NCI-H1436 treated with DMSO at 0.1 percent for 48 hours (cell line): ENCODE results near the gene CST9.

Experiments used
- DNase-seq: peaks from one replicate; lab custom pipeline; 2025; lab: John Stamatoyannopoulos, UW

Gene CST9

DNA sequence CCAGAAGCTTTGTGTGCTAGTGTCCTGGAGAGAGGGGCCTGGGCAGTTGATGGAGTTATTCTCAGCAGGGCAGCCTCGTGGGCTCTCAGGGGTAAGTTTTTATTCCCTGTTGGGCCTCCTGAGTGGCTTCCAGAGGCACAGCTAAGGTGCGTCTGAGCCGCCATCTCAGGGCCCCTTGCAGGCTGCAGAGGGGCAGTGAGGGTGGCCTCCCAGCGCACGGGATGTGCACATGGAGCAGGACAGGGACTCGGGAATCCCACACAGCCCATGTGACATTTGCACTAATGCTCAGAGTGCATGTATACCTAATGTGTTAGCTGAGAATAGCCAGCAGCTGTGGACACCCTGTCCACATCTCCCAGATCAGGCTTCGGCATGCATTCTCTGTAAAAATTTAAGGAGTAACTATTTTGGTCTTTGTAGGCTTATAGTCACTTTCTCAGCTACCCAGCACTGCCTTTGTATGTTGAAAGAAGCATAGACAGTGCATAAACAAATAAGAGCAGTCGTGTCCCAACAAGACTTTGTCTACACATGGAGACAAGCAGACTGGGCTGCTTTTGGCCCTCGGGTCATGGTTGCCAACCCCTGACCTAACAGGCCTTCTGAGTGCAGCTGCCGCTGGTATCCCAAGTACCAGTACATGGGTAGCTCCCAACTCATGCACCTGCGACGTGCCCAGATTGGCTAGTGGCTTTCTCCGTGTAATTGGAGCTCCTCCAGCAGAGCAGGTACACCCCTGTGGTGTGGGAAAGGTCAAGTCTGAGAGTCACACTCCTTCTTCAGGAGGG is 18.8 kb downstream of the CST9 start:
- no peak for DNase-seq

DNA sequence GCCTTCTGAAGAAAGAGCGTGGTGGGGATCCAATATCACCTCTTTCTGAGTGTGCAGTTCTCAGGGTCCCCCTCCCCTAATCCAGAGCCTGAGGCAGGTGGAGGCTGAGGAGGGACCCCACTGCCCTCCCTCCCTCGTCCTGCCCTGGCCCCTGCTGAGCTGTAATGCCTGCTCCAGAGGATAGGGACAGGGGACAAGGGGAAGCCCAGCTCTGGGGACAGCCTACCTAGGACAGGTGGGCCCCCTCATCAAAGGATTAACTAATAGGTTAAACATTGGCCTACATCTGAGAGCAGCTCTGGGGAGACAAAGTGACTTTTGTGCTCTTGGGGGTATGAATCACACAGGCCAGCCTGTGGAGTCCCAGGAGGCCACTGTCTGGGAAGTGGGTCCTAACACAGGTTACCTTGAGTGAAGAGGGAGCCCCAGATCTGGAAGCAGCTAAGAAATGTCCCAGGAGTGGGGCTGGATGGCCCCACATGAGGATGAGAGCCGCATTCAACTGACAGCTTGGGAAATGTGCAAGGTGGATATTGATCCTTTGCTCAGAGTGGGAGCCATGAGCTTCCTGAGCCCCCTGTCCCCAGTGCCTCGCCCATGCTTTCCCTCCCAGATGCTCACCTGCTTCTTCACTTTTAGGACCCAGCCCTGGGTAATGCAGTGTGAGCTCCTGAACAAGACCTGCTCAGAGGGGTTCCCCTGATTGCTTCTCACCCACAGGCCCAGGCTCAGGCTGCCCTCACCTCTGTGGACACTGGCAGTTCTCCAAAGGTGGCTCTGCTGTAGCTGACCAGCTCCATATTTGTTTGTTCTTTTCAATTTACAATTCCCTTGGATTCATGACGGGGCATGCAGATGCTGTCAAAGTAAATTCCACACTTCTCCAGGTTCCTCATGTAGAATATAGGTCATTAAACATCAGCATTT is 19.6 kb downstream of the CST9 start:
- DNase-seq = no peak

GRCh38 chr20:23585449-23585807 is 20.3 kb downstream of the CST9 start:
- DNase-seq = no peak

GRCh38 chr20:23584434-23585199 is 21.1 kb downstream of the CST9 start:
- DNase-seq = no peak

DNA sequence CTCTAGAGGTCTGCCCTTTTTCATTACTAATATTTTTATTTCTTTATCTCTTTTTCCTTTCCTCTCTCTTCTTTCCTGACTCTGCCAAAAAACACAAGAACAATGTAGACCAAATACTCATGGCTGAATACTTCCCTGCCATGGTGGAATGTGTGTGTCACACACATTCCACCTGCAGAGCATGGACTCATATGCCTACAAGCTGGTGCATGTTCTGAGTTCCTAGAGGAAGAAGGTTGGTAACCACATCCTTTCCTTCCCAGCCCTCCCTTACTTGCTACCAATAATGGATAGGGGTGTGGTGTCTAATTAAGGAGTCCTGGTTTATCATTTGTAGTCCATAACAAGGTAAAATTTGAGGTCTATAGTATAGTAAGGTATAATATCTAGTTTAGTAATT is 22.2 kb downstream of the CST9 start:
- no peak for DNase-seq

- DNase-seq = no peak
Observed at GRCh38 chr20:23582293-23582692, 23.4 kb downstream of the CST9 start.

DNA sequence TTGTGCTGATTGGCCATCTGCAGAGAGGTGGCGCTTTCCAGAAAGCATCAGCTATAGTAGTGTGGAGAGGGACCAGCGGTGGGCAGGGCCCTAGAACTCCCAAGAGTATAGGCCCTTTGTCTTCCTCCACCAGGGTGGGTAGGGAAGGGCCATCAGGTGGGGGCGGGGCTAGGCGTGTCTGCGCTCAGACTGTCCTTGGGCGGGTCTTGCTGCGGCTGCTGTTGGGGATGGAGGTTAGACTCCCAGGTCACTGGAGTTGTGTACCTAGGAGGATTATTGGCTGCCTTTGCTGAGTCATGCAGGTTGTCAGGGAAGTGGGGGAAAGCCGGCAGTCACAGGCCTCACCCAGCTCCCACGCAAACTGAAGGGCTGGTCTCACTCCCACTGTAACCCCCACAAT is 23.9 kb downstream of the CST9 start:
- peak; percentile 20 for DNase-seq

DNA sequence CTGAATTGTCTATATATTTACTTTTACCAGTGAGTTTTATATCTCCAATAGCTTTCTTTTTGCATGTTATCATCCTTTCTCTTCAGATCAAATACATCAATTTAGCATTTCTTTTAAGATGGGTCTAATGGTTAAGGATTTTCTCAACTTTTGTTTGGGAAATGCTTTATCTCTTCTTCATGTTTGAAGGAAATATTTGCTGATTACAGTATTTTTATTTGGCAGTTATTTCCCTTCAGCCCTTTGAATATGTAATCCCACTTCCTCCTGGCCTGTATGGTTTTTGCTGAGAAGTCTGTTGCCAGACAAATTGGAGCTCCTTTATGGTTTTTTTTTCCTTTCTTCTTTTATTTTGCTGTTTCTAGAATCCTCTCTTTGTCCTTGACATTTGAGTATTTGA is 30.7 kb downstream of the CST9 start:
- no peak for DNase-seq

DNA sequence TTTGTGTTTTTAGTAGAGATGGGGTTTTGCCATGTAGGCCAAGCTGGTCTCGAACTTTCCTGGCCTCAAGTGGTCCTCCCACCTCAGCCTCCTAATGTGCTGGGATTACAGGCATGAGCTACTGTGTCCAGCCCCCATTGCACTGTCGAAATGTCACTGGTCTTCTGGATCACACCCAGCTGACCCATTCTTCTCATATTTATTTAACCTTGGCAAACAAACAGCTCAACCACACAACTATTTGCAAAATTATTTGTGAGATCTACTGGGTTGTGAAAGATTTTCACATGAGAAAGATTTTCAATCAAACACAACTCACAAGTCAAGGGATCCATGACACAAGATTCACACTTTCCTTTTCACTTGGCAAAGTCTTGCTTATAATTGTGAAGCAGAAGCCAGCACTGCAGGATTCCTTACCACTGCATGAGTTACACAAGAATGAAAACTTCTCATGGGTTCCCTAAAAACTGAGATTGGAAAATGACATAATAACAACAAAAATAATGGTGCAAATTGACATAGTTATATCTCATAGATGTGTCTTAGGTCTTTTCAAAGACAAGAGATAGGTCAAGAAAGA is 35.4 kb downstream of the CST9 start:
- no peak for DNase-seq

- no peak for DNase-seq
Observed at GRCh38 chr20:23569570-23569969, 36.1 kb downstream of the CST9 start.

DNA sequence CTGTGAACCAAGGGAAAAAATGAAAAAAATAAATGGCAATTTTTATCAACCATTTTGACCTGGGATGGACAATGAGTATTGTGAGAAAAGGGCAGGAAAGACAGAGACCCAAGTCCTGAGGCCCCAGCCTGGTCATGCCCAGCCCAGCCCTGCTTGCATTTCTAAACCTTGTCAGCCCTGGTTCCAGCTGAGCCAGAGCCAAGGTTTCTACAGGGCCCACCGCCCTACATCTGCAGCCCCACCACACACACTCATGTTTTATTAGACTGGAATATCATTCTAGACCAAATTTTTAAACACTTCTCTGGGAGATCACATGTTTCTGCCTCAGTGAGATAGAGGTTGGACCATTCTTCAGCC is 36.8 kb downstream of the CST9 start:
- DNase-seq = no peak

GRCh38 chr20:23568320-23568970 is 37.3 kb downstream of the CST9 start, which contains the start of gene CST9L:
CST9L (minus strand) TSS chr20:23568484; CDS start chr20:23568450, 34 bp downstream.
- no peak for DNase-seq

GRCh38 chr20:23566199-23566932 is 39.4 kb downstream of the CST9 start:
- DNase-seq = no peak

- DNase-seq = no peak
Observed at GRCh38 chr20:23565503-23566045, 40.1 kb downstream of the CST9 start.

GRCh38 chr20:23564927-23565326 is 40.8 kb downstream of the CST9 start:
- no peak for DNase-seq

- no peak for DNase-seq
Observed at GRCh38 chr20:23562721-23563342, 42.9 kb downstream of the CST9 start.

GRCh38 chr20:23554401-23554800 is 51.3 kb downstream of the CST9 start:
- no peak for DNase-seq
